NOMO-1 (cell line): ENCODE data around the gene OXCT1.

Experiments
- DNase-seq, 2 experiments: peaks; one replicate each; lab custom pipeline; 2025; ENCODE audit not compliant: unreplicated experiment in 2 of 2; lab: John Stamatoyannopoulos, UW

Gene OXCT1

GRCh38 chr5:41869724-41870626, at the start of gene OXCT1:
Gene OXCT1 (minus strand): TSS chr5:41870425. CDS start chr5:41870358, 67 bp downstream.
- peak; percentile 97 to 98 for DNase-seq

GRCh38 chr5:41918105-41918504, 47.9 kb upstream of the OXCT1 start:
- DNase-seq = peak; percentile 29 to 57

GRCh38 chr5:41908374-41909079, 38.3 kb upstream of the OXCT1 start:
- DNase-seq = no peak

GRCh38 chr5:41906151-41906550, 35.9 kb upstream of the OXCT1 start:
- no peak for DNase-seq

GRCh38 chr5:41903892-41904799, 33.9 kb upstream of the OXCT1 start, which contains the start of gene RIMOC1:
Gene RIMOC1 (plus strand): TSS chr5:41904344. CDS start chr5:41904368, 24 bp downstream.
- peak; percentile 100 for DNase-seq

GRCh38 chr5:41903382-41903891, 33.2 kb upstream of the OXCT1 start:
- no peak for DNase-seq

GRCh38 chr5:41896230-41896629, 26.0 kb upstream of the OXCT1 start:
- peak in 1 of 2 experiments; percentile 27 for DNase-seq

- DNase-seq = no peak
Observed at GRCh38 chr5:41893074-41893851, 23.0 kb upstream of the OXCT1 start.

- no peak for DNase-seq
Observed at GRCh38 chr5:41892031-41892430, 21.8 kb upstream of the OXCT1 start.

- no peak for DNase-seq
Observed at GRCh38 chr5:41891066-41891707, 21.0 kb upstream of the OXCT1 start.

GRCh38 chr5:41885286-41885685, 15.1 kb upstream of the OXCT1 start:
- no peak for DNase-seq

GRCh38 chr5:41883936-41884335, 13.7 kb upstream of the OXCT1 start:
- no peak for DNase-seq

- no peak for DNase-seq
Observed at GRCh38 chr5:41883243-41883642, 13.0 kb upstream of the OXCT1 start.

- no peak for DNase-seq
Observed at GRCh38 chr5:41882765-41883164, 12.5 kb upstream of the OXCT1 start.

- no peak for DNase-seq
Observed at GRCh38 chr5:41878643-41879478, 8.6 kb upstream of the OXCT1 start.

GRCh38 chr5:41878173-41878572, 7.9 kb upstream of the OXCT1 start:
- no peak for DNase-seq

- DNase-seq = no peak
Observed at GRCh38 chr5:41877408-41877807, 7.2 kb upstream of the OXCT1 start.

GRCh38 chr5:41876678-41877077, 6.5 kb upstream of the OXCT1 start:
- DNase-seq = no peak
